GM18873 (cell line): ENCODE measurements around the gene ADA.

ENCODE experiments used
- ATAC-seq: cut with Tn5 transposase; IDR thresholded peaks from one replicate; pipeline ENCODE4 v1.9.1; 2021; ENCODE audit warnings: mild to moderate bottlenecking, moderate library complexity, moderate number of reproducible peaks; ENCODE audit not compliant: unreplicated experiment, low FRiP score

The ADA gene

GRCh38 chr20:44627364-44628010, 24.0 kb downstream of the ADA start:
- ATAC-seq: no peak

DNA sequence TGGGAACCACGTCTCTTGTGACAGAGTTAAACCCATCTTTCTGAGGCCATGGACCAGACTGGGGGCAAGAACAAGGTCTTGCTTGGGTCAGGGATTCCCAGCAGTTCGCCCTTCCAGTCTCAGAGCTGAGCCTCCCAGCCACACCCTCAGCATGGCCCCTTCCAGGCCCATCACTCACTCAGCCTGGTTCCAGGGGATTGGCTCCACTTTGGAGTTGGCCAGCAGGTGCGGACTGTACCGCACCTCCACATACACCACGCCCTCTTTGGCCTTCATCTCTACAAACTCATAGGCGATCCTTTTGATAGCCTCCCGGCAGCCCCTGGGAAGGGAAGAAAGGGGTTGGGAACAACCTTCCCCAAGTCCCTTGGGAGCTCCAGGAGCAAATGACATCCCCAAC, 25.2 kb downstream of the ADA start:
- ATAC-seq: no peak

DNA sequence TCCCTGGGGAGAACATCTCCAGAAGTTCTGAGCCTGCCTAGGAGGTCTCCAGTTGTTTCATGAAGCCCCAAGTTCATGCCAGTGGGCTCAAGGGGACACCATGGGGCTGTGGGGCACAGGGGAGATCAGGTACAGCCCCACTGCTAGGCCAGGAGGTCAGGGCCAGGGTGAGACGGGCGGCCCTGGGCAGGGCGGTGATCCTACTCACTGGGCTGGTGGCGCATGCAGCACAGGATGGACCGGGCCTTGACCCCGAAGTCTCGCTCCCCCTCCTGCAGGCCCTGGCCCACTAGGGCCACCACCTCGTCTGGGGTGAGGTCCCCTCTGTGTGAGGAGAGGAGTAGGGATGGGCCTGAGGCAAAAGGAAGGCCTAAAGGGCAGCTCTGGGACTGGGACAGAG, 26.1 kb downstream of the ADA start:
- no peak for ATAC-seq

DNA sequence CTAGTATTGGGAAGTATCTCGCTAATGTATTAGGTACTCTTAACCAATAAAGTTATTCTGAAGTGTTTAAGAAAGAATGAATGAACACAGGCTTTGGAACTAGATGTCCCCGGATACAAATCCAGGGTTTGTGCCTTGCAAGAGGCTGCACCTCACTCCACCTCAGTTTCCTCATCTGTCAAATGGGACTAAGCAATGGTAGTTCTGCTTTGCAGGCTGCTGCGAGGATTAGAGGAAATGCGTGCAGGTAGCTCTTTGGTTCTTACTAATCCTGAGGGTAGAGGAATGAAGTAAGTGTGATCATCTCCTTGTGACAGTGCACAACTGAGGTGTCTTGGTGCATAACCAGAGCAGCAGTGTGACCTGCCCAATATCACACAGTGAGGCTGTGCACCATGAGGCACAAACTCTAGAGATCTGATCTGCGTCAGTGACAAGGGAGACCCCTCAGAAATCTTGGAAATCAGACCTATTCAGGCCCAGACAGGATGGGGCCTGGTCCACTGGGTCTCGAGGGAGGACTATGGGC, 26.7 kb downstream of the ADA start:
- ATAC-seq: no peak

DNA sequence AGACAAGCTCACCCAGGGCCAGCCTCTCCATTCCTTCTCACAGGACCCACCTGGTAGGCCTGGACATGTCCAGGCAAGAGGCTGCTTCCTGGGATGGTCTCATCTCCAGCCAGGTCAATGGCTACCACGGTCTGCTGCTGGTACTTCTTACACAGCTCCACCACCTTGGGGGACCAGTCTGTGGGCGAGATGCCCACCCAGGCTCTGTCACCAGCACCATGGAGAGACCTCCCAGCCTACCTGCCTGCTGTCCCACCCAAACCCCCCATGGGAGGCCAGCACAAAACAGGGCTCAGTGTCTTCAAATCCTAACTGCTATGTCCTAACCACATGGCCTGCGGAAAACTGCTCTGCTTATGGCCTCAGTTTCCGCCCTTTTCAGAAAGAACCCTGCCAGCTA, 27.3 kb downstream of the ADA start:
- no peak for ATAC-seq

DNA sequence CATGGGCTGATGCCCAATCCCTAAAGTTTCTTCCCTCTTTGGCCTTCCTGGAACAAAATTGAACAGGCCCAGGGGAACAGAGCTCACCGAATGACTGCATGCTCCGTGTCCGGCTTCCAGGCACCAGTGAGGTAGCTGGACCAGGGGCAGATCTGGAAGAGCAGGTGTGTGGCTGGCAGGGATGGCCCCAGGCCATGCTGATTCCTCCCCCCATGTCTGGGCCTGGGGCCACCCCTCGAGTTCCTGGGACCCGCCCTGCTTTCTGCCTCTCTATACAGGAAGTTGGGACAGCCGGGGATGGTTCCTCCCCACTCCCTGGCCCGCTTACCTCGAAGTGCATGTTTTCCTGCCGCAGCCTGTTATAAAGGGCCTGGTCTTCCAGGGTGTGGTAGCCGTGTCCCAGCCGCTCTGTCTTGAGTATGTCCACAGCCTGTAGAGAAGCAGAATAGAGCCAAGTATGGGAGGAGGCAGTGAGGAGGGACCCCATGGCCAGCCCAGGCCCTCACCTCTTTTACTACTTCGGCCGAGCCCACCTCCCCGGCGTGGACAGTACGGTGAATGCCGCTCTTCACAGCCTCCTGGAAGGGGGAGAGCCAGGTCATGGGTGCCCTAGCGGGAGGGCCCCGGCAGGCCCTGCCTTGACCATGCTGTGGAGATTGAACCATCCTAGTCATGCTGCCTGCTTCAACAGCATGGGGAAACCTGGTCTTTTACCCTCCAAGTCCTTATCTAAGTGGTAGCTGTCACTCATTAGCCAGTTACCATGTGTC, 28.8 kb downstream of the ADA start:
- no peak for ATAC-seq

DNA sequence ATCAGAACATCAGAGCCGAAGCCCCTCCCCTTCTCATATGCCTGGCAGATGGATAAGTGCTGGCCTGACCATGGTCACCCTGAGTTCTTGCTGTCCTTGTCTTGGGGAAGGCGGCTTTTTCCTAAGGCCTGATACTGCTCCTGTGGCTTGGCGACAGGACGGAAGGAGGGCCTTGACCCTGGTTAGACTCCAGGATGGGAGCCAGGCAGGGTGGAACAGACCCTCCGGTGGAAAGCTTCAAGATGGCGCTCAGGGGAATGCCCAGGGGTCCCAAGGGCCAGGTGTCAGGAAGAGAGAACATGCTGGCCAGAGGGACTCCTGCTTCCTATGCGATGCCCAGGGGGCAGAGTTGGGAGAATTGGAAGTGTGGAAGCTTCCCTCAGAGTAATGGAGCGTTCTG, 29.6 kb downstream of the ADA start:
- ATAC-seq: no peak

GRCh38 chr20:44621325-44621724, 30.2 kb downstream of the ADA start:
- ATAC-seq: no peak

GRCh38 chr20:44620030-44620429, 31.5 kb downstream of the ADA start:
- no peak for ATAC-seq

DNA sequence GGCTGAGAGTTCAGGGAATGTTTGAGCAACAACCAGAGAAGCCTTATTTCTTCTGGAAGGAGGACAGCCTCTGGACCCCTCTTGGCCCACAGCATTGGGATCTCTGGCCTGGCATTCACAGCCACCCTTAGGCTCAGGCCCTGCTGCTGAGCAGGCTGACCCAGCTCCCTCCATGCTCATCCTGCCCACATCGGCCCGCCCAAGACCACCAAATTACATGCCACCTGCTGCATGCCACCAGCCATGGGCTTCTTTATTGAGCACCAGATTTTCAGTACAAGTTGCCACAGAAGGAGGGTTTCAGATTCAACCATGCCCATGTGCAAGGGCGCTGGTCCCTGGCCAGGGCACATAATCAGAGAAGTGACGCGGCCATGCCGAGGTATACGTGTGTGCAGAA, 32.2 kb downstream of the ADA start:
- ATAC-seq: no peak

GRCh38 chr20:44618318-44618731, 33.2 kb downstream of the ADA start:
- ATAC-seq: no peak

DNA sequence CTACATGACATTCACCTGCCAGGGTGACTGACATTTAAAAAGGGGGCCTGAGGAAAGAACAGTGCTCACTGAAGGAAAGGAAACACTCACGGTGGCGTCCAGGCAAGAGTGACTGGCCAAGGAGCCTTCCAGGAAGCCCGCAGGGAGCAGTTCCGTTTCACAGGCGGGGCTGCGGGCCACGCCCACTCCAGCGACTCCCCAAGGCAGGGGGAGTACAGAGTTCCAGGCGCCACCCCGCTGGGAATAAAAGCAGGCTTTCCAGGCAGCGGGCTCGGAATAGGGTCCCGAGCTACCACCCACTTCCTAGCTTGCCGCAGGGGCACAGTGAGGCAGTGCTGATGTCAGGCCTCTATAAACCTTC, 34.9 kb downstream of the ADA start:
- no peak for ATAC-seq

DNA sequence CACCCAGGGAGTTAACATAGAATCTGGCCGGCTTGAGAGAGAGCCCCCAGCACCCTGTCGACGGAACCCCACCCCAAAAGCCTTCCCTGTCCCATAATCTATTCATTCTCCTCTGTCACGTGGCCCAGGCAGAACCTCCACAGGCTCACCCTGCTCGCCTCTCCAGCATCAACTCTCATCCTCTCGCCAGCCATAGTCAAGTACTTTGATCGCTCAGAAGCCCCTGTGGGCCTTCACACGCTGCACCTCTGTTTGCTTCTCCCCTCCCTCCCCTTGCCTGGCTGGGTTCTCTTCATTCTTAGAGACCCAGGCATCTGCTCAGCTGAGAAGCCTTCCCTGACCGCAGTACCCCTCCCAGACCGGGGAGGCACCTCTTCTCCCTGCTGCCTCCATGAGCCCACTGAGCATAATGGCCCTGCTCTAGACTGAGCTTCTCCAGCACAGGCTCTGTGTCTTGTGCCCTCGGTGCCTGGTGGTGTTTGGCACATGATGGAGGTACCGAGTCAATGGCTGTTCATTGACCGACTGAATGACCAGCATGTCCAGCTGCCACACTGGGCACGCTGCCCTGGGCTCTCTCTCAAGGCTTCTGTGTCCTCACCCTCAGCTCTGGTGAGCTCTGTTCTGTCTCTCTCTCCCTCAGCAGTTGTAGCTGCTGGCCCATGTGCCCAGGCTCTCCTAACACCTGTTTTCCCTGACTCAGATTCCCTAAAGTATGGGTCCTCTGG, 35.5 kb downstream of the ADA start:
- ATAC-seq: no peak

DNA sequence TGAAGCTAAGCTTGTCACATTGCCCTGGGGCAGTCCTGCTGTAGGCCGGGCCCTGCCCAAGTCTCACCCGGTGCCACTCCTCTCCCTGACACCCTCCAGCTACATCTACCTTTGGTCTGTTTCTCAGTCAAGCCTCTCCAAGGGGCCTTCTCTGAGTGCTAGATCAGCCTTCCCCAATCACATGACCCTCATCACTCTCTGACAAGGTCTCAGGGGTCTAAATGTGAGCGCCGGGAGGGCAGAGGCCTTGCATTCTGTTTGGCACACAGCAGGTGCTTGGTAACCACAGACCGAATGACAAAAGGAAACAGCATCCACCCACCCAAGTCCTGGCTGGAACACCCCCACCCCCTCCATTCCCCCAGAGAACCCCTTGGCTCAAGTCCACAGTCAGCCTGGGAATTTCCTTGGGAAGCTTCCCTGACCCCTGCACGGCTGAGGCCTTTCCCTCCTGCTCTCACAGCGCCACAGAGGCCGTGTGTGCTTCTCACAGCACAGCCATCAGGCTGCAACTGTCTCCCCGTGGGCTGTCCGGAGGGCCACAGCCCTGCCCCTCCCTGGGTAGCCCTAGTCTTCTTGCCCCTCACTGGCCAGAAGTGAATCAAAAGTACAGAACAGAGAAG, 36.2 kb downstream of the ADA start:
- ATAC-seq: no peak

DNA sequence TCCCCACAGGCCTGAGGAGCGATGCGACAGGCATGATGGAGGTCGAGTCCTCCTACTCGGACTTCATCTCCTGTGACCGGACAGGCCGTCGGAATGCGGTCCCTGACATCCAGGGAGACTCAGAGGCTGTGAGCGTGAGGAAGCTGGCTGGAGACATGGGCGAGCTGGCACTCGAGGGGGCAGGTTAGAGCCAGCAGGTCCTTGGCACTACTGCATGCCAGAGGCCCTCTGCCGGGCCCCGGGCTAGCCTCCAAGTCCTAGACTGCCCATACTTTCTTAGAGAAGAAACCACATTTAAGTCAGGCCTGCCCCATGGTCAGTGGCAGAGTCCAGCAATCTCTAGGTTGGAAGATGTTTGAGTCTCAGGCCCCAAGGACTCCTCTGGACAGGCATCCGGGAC, 37.0 kb downstream of the ADA start:
- ATAC-seq: no peak

- no peak for ATAC-seq
Observed at GRCh38 chr20:44613575-44613974, 37.9 kb downstream of the ADA start.

DNA sequence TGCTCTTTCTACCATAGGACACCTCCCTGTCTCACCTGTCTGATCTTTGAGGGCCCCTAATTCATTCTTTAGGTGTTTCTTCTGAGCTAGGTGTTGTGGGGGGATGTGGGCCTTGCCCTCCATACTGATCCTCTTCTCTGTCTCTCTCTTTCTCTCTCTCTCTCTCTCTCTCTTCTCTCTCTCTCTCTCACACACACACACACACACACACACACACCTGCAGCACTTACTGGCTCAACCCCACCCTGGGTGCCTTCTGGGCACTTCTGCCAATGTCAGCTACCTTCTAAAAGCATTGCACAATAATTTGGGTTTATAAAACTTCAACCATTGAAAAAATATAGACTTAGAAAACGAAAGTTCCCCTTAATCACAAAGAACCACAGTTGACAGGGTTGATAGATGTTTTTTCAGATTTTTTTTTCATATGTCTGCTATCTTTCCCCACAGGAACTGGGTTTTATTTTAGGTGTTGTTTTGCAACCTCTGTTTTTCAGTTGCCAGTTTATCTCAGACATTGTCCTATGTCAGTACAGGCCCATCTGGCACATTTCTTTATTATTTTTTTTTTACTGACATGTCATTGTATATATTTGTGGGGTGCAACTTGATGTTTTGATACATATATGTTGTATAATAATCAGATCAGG, 41.1 kb downstream of the ADA start:
- no peak for ATAC-seq

- ATAC-seq: peak; percentile 72
Observed at GRCh38 chr20:44609516-44610312, 41.8 kb downstream of the ADA start.

GRCh38 chr20:44609006-44609515, 42.4 kb downstream of the ADA start:
- no peak for ATAC-seq
